Neural progenitor cell (in vitro differentiated cells): Measurements from ENCODE around the gene PDIA3.

Source experiments
- CTCF ChIP-seq: fragments of 200-600 bp; sonication (generic); IDR thresholded peaks from 2 replicates; pipeline ENCODE4 v1.5.1; 2017; ENCODE audit warnings: antibody characterized with exemption, mild to moderate bottlenecking
- EZH2 ChIP-seq: fragments of 200-600 bp; sonication (generic); IDR thresholded peaks from 2 replicates; pipeline ENCODE4 v1.6.1; 2017; ENCODE audit warnings: antibody characterized with exemption, mild to moderate bottlenecking, moderate library complexity
- EZH2phosphoT487 ChIP-seq: fragments of 200-600 bp; sonication (generic); IDR thresholded peaks from 2 replicates; pipeline ENCODE4 v1.6.1; 2017; ENCODE audit warnings: antibody characterized with exemption

- TF ChIP-seq EZH2 (no peak), CTCF (no peak), EZH2phosphoT487 (no peak)
Observed at GRCh38 chr15:43799945-43800285, 53.7 kb downstream of the PDIA3 start, which contains the start of gene SERINC4.
